Ammon's horn (tissue), 1 donor: ENCODE results near the gene UCHL1.

Experiments used
- DNase-seq: peaks from one replicate; pipeline ENCODE4 v3.0.0-alpha.2; 2016; ENCODE audit warnings: low spot score

Gene UCHL1

DNA sequence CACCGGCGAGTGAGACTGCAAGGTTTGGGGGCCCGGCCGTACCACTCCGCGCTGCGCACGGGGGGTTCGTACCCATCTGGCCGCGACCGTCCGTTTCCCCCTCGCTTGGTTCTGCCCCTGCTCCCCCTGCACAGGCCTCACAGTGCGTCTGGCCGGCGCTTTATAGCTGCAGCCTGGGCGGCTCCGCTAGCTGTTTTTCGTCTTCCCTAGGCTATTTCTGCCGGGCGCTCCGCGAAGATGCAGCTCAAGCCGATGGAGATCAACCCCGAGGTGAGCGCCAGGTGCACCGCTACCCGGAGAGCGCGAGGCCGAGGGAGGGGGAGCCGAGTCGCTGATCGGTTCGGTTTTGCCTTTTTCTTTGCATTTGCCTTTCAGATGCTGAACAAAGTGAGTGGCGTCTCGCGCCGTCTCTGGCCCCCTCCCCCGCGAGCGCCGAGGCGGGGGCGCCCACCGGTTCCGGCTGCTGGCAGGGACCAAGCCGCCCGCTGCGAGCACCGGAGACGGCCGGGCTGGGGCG lies at the start of gene UCHL1:
UCHL1 (plus strand) TSS at position 189 of the 517 bp plus-strand sequence; CDS start at position 238, 49 bp downstream.
- DNase-seq, result peak; percentile 88

DNA sequence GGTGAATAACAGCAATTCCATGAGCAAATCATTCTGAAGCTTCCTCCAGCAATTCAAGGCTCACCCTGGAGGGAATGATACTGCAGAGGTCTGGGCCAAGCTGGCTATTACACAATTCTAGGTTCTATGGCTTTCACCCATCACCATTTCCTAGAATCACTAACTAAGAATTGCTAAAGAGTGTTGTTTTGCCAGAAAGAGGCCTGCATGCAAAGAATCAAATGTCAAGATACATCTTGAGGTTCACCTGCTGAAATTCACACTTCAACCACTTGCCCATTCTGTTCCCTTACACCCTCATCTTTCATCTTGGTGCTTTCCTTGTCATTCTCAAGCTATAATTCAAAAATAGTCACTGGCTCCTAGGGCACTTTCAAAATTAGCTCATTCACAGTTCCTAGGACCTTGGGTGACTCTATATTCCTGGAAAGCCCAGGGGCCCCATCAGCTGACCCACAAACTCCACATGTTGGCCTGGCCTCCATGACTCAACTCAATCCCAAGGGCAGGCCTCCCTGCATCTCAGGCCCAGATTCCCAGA lies 49.4 kb upstream of the UCHL1 start:
- DNase-seq, result no peak

DNA sequence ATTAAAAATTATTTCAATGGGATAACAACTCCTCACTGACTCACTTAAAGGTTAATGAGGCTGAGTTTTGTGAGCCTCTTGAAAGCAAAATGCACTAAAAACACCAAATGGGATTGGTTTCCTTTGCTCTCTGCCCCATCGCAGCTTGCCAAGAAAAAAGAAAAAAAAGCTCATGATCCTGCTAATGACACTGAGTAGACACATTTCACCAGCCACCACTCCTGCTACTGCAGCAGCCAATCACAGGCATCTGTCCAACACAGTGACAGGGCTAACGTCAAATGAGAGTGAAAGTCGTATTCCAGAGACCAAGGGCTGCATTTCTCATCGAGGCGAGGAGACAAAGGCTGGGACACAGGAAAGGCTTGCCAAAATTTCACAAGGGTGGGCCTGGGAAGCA lies 47.5 kb upstream of the UCHL1 start:
- peak; percentile 21 for DNase-seq

DNA sequence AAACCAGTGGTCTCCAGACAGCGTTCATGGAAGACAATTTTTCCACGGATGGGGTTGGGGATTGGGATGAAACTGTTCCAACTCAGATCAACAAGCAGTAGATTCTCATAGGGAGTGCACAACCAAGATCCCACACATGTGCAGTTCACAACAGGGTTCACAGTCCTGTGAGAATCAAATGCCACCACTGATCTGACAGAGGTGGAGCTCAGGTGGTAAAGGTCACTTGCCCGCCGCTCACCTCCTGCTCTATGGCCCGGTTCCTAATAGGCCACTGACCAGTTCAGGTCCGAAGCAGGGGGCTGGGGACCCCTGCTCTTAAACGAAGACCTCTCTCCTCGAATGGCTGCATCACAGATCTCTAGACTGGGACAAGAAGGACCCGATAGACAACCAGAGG lies 46.8 kb upstream of the UCHL1 start:
- no peak for DNase-seq

DNA sequence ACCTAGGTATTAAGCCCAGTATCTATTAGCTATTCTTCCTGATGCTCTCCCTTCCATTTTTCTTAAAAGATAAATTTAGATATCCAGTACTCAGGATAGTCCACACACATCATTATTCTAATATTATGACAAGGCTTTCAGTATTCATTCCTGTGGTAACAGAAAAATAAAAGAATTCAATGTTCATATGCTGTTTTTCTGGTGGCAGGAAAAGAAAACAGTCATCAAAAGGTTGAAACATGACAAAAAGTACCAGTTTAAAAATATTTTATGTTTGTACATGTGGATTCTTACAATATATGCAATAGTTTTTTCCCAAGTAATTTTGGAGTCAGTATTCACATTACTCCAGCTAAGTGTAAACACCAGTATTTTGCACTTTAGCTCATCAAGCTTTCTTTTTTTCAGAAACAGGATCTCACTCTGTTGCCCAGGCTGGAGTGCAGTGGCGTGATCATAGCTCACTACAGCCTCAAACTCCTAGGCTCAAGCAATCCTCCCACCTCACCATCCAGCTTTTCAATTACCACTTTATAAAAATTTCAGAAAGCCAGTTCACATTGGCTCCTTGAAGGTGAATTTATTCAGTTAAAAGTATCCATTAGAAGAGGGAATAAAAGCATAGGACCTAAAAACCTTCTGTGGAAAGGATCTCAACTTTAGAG lies 44.6 kb upstream of the UCHL1 start:
- no peak for DNase-seq

DNA sequence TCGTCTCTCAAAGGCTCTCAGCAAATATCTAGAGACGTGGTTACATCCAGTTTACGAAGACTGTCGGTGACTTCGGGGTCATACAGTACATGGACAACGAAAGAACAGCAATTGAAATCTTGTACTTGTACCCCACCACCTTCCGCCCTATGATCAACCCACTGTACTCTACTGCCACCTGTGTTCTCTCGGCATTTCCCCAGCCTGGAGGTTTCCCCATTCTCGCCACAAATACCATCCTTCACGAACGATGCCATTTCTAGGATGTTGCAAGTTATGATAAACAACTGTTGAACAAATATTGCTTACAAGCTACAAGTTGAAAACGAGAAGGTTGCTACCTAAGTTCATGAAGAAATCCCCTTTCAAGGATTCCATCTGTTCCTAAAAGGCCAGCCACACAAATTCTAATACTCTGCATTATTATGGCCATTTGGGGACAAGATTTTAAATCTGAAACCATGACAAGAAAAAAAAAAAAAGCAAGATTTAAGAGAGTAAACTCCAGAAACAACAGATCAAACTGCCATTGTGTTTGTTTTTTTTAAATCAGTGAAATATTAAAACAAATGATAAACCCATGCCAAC lies 44.0 kb upstream of the UCHL1 start:
- peak; percentile 79 for DNase-seq

DNA sequence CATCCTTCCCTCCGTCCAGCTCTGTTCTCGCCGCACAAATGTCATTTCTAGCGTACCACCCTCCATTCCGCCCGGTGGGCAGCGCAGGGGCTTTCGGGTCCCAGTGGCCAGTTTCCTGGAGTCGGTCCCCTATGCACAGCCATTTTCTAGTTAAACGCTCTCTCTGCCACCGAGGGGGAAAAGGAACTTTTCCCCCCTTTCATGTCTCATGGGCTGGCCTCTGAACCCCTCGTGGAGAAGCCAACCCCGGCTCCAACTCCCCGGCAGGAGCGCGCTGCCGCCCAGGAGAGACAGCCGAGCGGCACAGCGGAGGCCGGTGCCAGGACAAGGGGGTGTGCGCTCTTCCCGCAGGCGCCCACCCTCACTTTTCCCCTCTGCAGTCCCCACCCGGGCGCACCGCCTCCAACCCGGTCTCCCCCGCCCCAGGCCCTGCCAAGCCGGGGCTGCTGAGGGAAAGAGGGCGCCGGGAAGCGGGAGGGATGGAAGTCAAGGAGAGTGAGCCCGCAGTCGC lies 43.0 kb upstream of the UCHL1 start:
- peak; percentile 30 for DNase-seq

DNA sequence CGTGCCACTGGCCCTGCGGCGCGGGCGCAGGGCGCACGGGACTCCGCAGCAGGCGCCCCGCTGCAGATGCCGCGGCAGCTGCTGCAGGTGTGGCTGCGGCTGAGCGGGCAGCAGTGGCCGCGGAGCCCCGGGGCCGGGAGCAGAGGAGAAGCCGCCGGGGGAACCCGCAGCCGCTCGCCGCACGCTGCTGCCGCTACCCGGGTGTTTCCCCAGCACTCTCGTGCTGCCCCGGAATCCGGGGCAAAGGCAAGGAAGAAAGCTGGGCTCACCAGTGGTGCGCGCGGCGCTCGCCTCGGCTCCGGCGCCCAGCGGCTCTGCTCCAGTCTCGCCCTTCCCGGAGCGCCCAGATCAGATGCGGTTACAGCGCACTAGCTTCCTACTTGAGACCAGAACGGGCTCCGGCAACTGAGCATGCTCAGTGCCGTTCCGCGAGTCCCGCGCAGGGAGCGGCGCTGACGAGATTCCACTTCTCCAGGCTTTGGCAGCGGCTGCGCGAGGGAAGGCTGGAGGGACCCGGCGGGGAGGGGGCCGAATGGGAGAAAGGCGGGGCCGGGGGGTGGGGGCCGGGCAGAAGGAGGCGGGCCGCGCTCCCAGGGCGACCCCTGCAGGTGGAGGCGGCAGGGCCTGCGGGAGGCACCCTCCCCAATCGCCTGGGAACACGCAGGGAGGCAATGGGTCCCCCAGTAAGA lies 42.4 kb upstream of the UCHL1 start, which contains the start of gene APBB2:
APBB2 (minus strand) TSS at position 407 of the 689 bp plus-strand sequence. CDS start 181,288 bp downstream, outside the sequence.
- DNase-seq, result peak; percentile 96

DNA sequence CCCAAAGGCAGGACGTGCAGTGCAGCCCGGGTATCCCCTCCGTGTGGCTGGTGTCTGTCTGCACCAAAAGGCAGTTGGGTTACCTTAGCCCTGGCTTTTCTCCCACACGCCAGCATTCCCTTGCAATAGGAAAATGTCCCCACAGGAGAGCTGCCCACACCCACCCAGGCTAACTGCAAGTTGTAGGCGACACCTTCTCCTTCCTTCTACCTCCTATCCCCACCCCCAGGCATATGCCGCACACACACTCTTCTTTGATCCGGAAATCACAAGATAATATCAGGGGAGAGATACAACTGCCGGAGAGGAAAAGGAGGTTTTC lies 41.9 kb upstream of the UCHL1 start:
- no peak for DNase-seq

DNA sequence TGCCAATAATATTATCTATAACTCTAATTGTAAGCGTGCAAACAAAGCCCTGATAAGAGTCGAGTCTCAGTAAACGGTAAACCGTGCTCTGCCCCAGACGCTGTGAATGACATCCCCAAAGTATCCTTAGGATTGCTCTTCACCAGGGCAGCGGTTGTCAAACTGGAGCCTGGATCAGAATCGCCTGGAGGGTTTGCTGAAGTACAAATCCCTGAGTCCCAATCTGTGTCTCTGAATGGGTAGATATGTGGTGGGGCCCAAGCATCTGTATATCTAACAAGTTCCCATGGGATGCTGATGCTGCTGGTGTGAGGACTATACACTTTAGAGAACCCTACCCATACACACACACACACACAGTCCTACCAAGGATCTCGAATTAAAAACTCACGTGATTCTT lies 41.6 kb upstream of the UCHL1 start:
- no peak for DNase-seq

GRCh38 chr4:41215969-41216293 lies 40.8 kb upstream of the UCHL1 start:
- DNase-seq, result no peak

DNA sequence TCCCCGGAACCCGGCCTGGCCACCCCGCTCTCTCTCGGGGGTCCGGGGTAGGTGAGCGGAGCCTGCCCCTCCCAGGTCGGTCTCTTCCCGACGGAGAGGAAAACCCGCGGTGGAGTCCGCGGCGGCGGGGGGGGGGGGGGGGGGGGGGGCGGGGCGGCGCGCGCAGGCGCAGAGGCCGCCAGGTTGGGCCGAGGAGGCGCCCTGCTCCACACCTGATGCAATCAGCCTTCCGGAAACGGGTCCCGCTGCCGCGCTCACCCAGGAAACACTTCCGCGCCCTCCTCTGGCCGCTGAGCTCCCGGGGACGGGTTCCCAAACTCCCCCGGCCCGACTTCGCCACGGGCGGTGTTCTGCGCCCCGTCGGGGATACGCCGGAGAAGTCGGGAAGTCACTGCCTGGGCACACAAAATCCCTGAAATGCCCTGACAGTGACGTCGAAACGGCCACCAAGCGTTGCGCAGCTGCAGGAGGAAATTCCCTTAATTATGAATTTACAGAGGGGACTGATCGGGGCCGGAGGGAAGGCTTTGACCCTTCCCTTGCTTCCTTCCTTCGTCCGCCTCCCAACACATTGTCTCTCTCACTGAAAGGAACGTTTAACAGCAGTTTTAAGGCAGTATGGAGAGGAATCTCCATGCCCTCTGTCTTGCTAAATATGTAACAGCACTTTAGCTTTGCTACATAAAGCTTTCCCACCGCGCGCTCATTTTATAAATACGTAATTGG lies 40.3 kb upstream of the UCHL1 start:
- DNase-seq, result peak; percentile 39

DNA sequence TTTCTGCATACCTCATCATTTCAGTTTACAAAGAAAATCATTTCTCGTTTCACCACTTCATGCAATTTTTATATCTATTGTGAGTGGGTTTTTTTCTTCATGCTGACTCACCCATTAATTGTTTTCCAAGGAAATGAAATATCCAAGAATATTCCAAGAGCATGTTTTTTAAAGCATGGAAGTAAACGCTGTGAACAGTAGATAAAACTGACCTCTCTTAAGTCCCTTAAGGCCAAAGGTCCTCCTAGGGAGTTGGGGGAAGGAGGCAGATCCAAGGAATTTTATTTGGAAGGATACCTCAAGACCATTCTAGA lies 39.8 kb upstream of the UCHL1 start:
- DNase-seq, result no peak

- DNase-seq, result no peak
These were observed 39.4 kb upstream of the UCHL1 start for GRCh38 chr4:41217374-41217773.

DNA sequence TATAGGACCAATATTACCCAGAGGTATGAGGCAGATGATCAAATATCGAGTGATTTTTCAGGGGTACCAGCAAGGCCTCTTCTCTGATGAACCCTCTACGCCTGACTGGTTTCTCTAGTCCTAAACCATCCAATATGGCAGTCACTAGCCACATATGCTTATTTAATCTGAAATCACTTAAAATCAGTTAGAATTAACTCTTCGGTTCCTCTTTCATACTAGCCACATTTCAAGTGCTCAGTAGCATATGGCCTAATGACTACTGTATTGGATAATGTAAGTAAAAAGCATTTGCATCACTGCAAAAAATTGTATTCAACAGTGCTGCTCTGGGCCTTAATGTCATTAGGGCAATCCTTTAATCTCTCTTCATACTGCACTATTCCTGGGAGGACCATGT lies 38.0 kb upstream of the UCHL1 start:
- no peak for DNase-seq

GRCh38 chr4:41219421-41219950 lies 37.2 kb upstream of the UCHL1 start:
- no peak for DNase-seq

GRCh38 chr4:41221850-41222645 lies 34.7 kb upstream of the UCHL1 start:
- no peak for DNase-seq

GRCh38 chr4:41227902-41228301 lies 28.8 kb upstream of the UCHL1 start:
- no peak for DNase-seq

DNA sequence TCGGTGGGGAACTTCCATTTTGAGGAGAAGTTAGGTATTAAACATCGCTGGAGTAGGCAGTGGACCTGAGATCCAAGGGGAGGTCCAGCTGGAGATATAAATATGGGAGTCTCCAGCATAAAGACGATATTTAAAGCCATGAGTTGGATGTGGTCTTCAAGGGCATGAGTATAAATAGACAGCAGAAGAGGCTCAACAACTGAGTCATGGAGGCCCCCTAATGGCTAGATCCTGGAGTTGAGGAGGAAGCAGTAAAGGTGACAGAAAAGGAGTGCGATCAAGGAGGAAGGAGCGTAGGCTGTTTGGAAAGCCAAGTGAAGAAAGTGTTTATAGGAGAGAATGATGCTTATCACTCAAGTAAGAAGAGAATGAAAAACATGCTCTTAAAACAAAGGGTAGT lies 24.3 kb upstream of the UCHL1 start:
- no peak for DNase-seq

DNA sequence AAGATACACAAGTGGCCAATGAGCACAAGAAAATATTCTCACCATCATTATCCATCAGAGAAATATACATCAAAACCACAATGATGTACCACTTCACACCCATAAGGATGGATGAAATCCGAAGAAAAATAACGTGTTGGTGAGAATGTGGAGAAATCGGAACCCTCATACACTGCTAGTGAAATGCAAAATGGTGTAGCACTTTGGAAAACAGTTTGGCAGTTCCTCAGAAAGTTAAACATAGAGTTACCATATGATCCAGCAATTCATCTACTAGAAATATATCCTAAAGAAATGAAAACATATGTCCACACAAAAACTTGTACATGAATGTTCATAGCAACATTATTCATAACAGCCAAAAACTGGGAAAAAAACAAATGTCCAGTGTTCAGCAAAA lies 23.9 kb upstream of the UCHL1 start:
- DNase-seq, result no peak

DNA sequence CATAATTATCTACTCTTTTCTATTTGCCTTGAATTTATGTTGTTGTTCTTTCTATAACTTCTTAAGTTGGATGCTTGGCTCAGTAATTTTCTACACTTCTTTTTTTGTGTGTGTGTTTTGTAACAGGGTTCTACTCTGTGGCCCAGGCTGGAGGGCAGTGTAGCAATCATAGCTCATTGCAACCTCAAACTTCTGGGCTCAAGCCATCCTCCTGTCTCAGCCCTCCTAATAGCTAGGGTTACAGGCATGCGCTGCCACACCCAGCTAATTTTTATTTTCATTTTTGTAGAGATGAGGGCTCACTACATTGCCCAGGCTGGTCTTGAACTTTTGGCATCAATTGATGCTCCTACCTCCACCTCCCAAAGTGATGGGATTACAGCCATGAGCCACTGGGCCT lies 20.7 kb upstream of the UCHL1 start:
- DNase-seq, result no peak
